ENCODE measurements around the gene SWT1.
A peak's percentile ranks its signal among the peaks of the same experiment; 100 is the strongest.

SWT1 gene

DNA sequence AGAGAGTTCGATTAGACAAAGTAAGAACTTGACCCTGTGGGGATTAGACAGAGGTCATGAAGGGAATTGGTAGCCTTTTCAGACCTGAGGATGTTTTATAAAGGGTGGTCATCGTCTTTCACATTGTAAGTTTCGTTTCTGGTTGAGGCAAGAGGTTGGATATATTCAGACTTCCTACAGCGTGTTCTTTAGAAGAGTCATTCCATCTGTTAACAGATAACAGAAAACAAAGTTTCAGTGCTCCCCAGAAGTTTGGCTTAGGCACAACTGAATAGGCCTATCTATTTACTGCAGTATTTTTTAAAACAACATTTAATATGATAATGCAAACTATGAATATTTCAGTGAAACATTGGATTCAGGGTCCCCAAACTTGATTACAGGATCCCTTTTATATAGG, 177.2 kb downstream of the SWT1 start:
- H3K27ac Mint-ChIP-seq: no peak overlapping the region
- no peak for ATAC-seq
- H3K4me3 Mint-ChIP-seq: no peak overlapping the region
- no peaks in the 10 kb centered on the region for H3K36me3 Mint-ChIP-seq
- H3K4me1 Mint-ChIP-seq: peaks cover 8% of the 10 kb centered on the region
- no peaks in the 10 kb centered on the region for H3K9me3 Mint-ChIP-seq
- no peak for DNase-seq (ENCODE audit: low spot score in 2 of 2)

DNA sequence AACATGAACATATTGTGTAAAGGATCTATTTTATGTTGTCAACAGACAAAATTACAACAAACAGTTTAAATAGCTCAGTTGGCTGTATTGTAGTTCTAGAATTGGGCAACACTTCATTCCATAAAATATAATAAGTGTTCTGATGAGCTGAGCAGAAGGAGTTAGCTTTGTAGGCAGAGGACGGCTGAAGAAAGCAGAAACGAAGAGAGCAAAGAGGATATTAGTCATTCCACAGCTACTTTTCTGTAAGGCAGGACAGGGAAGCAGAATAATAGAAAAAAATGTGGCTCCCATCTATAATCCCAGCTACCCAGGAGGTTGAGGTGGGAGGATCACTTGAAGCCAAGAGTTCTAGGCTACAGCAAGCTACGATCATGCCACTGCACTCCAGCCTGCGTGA, 180.3 kb downstream of the SWT1 start:
- Mint-ChIP-seq H3K4me3 (no peak overlapping the region), H3K36me3 (no peaks in the 10 kb centered on the region), H3K9me3 (no peaks in the 10 kb centered on the region), H3K4me1 (peaks cover 24% of the 10 kb centered on the region), H3K27ac (no peak overlapping the region)
- DNase-seq (ENCODE audit: low spot score in 2 of 2) (no peak), ATAC-seq (no peak)

DNA sequence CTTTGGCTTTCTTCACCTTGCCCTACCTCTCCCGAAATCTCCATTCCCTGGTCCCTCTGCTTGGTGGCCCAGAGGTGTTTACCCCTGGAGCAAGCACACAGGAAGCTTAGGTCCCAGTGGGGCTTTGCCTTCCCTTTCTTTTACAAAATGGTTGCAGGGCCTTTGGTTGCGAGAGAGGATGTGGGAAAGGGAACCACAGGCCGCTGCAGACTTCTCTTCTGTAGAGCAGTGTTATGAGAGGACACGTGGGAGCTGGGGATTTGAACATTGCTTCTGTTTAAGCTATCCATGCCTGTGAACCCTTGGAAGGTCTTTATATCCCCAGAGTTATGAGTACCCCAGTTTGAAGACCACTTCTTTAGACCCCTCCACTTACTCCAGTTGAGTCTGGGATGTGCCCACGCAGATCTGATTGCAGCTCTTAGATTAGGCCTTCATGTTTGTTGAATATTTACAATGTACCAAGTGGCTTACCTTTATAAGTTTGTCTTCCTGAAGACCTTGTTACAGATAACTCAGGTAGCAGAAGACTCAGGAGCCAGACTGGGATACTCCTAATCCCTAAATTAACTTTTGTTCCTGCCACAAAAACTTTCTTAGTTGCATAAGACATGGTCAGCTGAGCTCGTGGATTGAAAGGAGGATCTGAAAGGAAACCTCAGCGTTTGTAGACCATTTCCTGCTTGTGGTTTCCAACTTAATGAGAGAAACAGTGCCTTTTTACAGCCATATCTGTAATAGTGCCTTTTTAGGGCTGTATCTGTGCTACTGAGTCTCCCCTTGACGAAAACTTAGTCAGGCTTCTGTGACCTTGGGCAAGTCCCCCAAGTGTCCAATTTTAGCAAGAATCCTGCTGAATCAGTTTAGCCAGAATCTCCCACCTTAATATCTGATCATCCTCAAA, 182.0 kb downstream of the SWT1 start:
- Mint-ChIP-seq H3K4me3 (peak overlapping the region; percentile 10), H3K4me1 (peaks cover 24% of the 10 kb centered on the region), H3K36me3 (no peaks in the 10 kb centered on the region), H3K27ac (peak overlapping the region; percentile 71), H3K9me3 (no peaks in the 10 kb centered on the region)
- DNase-seq (ENCODE audit: low spot score in 2 of 2) (peak in 1 of 2 donors; percentile 64), ATAC-seq (peak; percentile 95)

DNA sequence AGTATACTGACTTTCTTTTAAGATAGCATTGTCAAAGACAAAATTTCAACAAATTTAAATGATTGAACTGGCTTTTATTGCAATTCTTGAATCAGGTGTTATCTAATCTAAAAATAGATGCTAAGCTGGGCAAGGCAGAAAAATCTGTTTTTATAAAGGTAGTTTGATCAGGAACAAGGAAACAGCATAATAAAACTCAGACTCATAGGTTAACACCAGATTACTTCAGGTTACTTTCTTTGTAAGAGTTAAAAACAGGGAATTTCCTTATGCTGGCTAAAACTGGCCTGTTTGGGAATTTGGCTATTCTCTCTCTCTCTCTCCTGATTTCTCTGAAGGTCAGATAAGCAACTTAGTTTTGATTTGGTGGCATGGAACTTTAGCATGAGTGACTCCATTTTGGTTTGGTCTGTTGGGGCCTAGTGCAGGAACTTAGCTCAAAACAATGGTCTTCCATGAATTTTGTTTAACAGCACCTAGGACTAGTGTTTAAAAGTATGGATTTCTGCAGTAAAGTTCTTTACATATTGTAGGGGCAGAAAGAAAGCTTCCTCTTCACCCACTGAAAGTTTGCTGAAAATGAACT, 184.3 kb downstream of the SWT1 start:
- no peaks in the 10 kb centered on the region for H3K36me3 Mint-ChIP-seq
- H3K4me1 Mint-ChIP-seq: peaks cover 24% of the 10 kb centered on the region
- H3K4me3 Mint-ChIP-seq: no peak overlapping the region
- no peak for ATAC-seq
- no peak overlapping the region for H3K27ac Mint-ChIP-seq
- H3K9me3 Mint-ChIP-seq: no peaks in the 10 kb centered on the region
- no peak for DNase-seq (ENCODE audit: low spot score in 2 of 2)

All from stimulated activated effector memory CD8-positive, alpha-beta T cell treated with anti-CD3 and anti-CD28 coated beads, Interleukin-12 subunit alpha, Interleukin-12 subunit beta, amount 100 ng/mL, for 72 hours (primary cell).